ENCODE data around the gene KLC1. TPM values are rescaled to one million over a fixed set of nuclear protein-coding genes. Genes with fewer than 3 reads are reported as not detected.
A peak's percentile ranks its signal among the peaks of the same experiment; 100 is the strongest.

Gene KLC1
- total and polyA plus RNA-seq, 4 donors: 22.9 to 131 (median 46.0) TPM

DNA sequence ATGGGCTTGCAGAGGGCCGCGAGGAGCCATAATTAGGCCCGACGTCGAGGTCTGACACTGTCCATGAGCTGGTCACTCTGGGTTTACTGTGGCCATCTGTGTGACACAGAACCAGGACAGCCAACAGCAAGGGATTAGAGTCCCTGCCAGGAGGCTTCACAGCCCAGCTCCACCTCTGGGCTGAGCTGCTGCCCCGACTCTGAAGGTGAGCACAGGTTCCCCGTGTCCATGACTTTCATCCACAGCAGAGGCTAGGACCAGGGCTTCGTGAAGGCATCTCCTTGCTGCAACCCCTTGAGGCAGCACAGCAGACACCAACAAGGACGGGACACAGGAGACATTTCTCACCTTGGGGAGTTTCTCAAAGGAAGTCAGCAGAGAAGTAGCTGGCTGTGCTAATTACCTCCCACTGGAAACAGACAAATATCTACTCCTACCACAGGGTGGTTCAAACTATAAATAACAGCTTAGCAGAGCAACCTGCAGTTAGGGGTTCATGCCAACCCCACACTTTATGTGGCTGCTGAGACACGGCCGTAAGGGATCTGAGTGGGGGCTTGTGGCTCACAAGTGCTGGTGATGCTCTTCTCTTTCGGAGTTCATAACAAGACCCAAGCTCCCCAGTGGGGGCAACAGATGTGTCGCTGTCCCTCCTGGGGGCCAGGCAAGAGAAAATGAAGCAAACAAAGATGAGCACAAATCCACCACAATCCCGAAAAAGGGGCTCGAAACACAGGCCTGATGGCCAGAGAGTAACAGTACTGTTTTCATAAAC is 115.8 kb downstream of the KLC1 start:
- DNase-seq (ENCODE audit: low spot score): peak; percentile 26
- Histone ChIP-seq H3K9ac (ENCODE audit: low read depth in 1 of 2, low read length in 2 of 2) (no peak overlapping the region), H3K27me3 (ENCODE audit: control insufficient read depth in 4 of 4, insufficient read depth in 4 of 4, low read length in 3 of 4) (no peaks in the 10 kb centered on the region), H3K9me3 (ENCODE audit: control insufficient read depth in 4 of 4, low read length in 3 of 4) (no peaks in the 10 kb centered on the region), H3K36me3 (ENCODE audit: control insufficient read depth in 4 of 4, insufficient read depth in 3 of 4, low read depth in 1 of 4, low read length in 3 of 4) (peaks cover 3 to 19% (median 8%) of the 10 kb centered on the region in 4 donors), H3K4me3 (ENCODE audit: low read depth in 1 of 3, low read length in 3 of 3) (no peak overlapping the region), H3K4me1 (ENCODE audit: control insufficient read depth in 4 of 4, insufficient read depth in 4 of 4, low read length in 3 of 4) (peaks cover 3 to 11% (median 9%) of the 10 kb centered on the region in 4 donors), H3K27ac (ENCODE audit: low read depth in 1 of 2, low read length in 2 of 2) (no peak overlapping the region)
- TF ChIP-seq, protein P1, sequence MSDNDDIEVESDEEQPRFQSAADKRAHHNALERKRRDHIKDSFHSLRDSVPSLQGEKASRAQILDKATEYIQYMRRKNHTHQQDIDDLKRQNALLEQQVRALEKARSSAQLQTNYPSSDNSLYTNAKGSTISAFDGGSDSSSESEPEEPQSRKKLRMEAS (IDR thresholded peaks at IDR 0.05): no peak
- no peak for TF ChIP-seq HNF4G (IDR thresholded peaks at IDR 0.05)
- no peak for TF ChIP-seq HNF4A (conservative IDR thresholded peaks at IDR 0.05)
- TF ChIP-seq, protein P2, sequence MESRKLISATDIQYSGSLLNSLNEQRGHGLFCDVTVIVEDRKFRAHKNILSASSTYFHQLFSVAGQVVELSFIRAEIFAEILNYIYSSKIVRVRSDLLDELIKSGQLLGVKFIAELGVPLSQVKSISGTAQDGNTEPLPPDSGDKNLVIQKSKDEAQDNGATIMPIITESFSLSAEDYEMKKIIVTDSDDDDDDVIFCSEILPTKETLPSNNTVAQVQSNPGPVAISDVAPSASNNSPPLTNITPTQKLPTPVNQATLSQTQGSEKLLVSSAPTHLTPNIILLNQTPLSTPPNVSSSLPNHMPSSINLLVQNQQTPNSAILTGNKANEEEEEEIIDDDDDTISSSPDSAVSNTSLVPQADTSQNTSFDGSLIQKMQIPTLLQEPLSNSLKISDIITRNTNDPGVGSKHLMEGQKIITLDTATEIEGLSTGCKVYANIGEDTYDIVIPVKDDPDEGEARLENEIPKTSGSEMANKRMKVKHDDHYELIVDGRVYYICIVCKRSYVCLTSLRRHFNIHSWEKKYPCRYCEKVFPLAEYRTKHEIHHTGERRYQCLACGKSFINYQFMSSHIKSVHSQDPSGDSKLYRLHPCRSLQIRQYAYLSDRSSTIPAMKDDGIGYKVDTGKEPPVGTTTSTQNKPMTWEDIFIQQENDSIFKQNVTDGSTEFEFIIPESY (IDR thresholded peaks at IDR 0.05): no peak
- TF ChIP-seq, protein P3, sequence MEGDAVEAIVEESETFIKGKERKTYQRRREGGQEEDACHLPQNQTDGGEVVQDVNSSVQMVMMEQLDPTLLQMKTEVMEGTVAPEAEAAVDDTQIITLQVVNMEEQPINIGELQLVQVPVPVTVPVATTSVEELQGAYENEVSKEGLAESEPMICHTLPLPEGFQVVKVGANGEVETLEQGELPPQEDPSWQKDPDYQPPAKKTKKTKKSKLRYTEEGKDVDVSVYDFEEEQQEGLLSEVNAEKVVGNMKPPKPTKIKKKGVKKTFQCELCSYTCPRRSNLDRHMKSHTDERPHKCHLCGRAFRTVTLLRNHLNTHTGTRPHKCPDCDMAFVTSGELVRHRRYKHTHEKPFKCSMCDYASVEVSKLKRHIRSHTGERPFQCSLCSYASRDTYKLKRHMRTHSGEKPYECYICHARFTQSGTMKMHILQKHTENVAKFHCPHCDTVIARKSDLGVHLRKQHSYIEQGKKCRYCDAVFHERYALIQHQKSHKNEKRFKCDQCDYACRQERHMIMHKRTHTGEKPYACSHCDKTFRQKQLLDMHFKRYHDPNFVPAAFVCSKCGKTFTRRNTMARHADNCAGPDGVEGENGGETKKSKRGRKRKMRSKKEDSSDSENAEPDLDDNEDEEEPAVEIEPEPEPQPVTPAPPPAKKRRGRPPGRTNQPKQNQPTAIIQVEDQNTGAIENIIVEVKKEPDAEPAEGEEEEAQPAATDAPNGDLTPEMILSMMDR (IDR thresholded peaks at IDR 0.05; ENCODE audit: low read depth, low read length, missing input control): no peak
- no peak for TF ChIP-seq TAF1 (conservative IDR thresholded peaks at IDR 0.05)
- TF ChIP-seq, protein P4, sequence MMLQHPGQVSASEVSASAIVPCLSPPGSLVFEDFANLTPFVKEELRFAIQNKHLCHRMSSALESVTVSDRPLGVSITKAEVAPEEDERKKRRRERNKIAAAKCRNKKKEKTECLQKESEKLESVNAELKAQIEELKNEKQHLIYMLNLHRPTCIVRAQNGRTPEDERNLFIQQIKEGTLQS (IDR thresholded peaks at IDR 0.05): no peak
- 89% methylated on average over 15 of the region's 15 CpGs for WGBS

DNA sequence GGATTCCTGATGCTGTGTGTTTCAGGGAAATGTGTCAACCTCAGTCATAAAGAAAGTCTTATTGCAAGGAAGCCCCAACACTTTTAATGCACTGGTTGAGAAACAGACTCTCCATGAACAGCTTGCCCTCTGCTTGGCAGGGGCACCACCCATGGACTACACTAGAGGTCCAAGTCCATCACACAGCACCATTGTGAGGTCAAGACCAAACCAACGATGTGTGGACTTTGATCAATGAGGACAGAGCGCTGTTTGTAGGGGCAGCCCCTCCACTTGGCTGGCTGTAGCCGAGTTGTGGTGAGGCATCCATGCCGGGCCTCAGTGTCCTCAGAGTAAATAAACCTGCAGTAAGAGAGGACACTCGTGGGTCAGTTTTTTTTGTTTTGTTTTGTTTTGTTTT is 116.4 kb downstream of the KLC1 start:
- peaks cover 3 to 14% (median 7%) of the 10 kb centered on the region in 4 donors for H3K36me3 ChIP-seq (ENCODE audit: control insufficient read depth in 4 of 4, insufficient read depth in 3 of 4, low read depth in 1 of 4, low read length in 3 of 4)

More for the DNA sequence above, 116.4 kb downstream of the KLC1 start:
- H3K4me3 ChIP-seq (ENCODE audit: low read depth in 1 of 3, low read length in 3 of 3): no peak overlapping the region
- TF ChIP-seq EGR1 (IDR thresholded peaks at IDR 0.05; ENCODE audit: low read depth in 2 of 2) (peak in 1 of 2 donors; percentile 45), JUND (IDR thresholded peaks at IDR 0.05) (peak; percentile 78 to 86), NR2F2 (IDR thresholded peaks at IDR 0.05) (peak; percentile 88), HNF4G (IDR thresholded peaks at IDR 0.05) (peak; percentile 100), YY1 (IDR thresholded peaks at IDR 0.05) (peak; percentile 89), TAF1 (conservative IDR thresholded peaks at IDR 0.05) (no peak), RAD21 (IDR thresholded peaks at IDR 0.05) (peak; percentile 53 to 55), FOXA1 (IDR thresholded peaks at IDR 0.05) (peak; percentile 71), SP1 (IDR thresholded peaks at IDR 0.05) (peak; percentile 91), RXRA (IDR thresholded peaks at IDR 0.05) (peak; percentile 97 to 98), HNF4A (conservative IDR thresholded peaks at IDR 0.05) (peak; percentile 100), FOXA2 (IDR thresholded peaks at IDR 0.05) (peak; percentile 73)
- TF ChIP-seq, protein P2 (IDR thresholded peaks at IDR 0.05): no peak
- TF ChIP-seq, protein P5, sequence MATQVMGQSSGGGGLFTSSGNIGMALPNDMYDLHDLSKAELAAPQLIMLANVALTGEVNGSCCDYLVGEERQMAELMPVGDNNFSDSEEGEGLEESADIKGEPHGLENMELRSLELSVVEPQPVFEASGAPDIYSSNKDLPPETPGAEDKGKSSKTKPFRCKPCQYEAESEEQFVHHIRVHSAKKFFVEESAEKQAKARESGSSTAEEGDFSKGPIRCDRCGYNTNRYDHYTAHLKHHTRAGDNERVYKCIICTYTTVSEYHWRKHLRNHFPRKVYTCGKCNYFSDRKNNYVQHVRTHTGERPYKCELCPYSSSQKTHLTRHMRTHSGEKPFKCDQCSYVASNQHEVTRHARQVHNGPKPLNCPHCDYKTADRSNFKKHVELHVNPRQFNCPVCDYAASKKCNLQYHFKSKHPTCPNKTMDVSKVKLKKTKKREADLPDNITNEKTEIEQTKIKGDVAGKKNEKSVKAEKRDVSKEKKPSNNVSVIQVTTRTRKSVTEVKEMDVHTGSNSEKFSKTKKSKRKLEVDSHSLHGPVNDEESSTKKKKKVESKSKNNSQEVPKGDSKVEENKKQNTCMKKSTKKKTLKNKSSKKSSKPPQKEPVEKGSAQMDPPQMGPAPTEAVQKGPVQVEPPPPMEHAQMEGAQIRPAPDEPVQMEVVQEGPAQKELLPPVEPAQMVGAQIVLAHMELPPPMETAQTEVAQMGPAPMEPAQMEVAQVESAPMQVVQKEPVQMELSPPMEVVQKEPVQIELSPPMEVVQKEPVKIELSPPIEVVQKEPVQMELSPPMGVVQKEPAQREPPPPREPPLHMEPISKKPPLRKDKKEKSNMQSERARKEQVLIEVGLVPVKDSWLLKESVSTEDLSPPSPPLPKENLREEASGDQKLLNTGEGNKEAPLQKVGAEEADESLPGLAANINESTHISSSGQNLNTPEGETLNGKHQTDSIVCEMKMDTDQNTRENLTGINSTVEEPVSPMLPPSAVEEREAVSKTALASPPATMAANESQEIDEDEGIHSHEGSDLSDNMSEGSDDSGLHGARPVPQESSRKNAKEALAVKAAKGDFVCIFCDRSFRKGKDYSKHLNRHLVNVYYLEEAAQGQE (IDR thresholded peaks at IDR 0.05): peak; percentile 43
- TF ChIP-seq, protein P4 (IDR thresholded peaks at IDR 0.05): no peak
- TF ChIP-seq, protein P1 (IDR thresholded peaks at IDR 0.05): peak; percentile 92
- TF ChIP-seq, protein P3 (IDR thresholded peaks at IDR 0.05; ENCODE audit: low read depth, low read length, missing input control): no peak
- DNase-seq (ENCODE audit: low spot score): peak; percentile 35
- WGBS: 35% methylated on average over 5 of the region's 5 CpGs
- H3K4me1 ChIP-seq (ENCODE audit: control insufficient read depth in 4 of 4, insufficient read depth in 4 of 4, low read length in 3 of 4): peaks cover 3 to 11% (median 9%) of the 10 kb centered on the region in 4 donors
- no peaks in the 10 kb centered on the region for H3K27me3 ChIP-seq (ENCODE audit: control insufficient read depth in 4 of 4, insufficient read depth in 4 of 4, low read length in 3 of 4)
- H3K27ac ChIP-seq (ENCODE audit: low read depth in 1 of 2, low read length in 2 of 2): no peak overlapping the region
- no peaks in the 10 kb centered on the region for H3K9me3 ChIP-seq (ENCODE audit: control insufficient read depth in 4 of 4, low read length in 3 of 4)
- no peak overlapping the region for H3K9ac ChIP-seq (ENCODE audit: low read depth in 1 of 2, low read length in 2 of 2)

All from liver (tissue), 9 donors.